Heart left ventricle (tissue), 13 donors: ENCODE results near the gene SHROOM3.

Source experiments
- CTCF ChIP-seq, 12 donors: fragments of 200-600 bp; sonication (generic) in 4 of 12; IDR thresholded peaks; one replicate each; pipeline versions ENCODE4 v1.5.0 to v1.8.0; 2018 to 2022; ENCODE audit warnings: antibody characterized with exemption in 12 of 12, mild to moderate bottlenecking in 5 of 12
- POLR2A ChIP-seq, 2 donors: fragments of 450-650 bp; IDR thresholded peaks; one replicate each; pipeline ENCODE4 v1.6.1; 2017; ENCODE audit warnings: antibody characterized with exemption in 2 of 2, mild to moderate bottlenecking in 2 of 2, moderate library complexity in 2 of 2
- donor health status: ischemic (EF 13 %, LVEDD 7.1; RV severe dilation, severe dysfunction).
- donor health status: DM: no; HTN: yes; CAD: no.
- donor health status: DM: no; HTN: no; CAD: no.
- donor health status: ischemic (EF 25% LVEDD 6.9; RV normal size, moderate dysfunction).
- donor health status: ischemic (EF 25% LVEDD 5.7; RV mildly dilated, moderate dysfunction).
- donor health status: ischemic (EF 35%, LVEDD 5.7; RV mildly dilated, moderate dysfunction).
- donor health status: nonischemic (EF 11% LVEDD 7.7; RV severe dilation, severe dysfunction).
- donor health status: DM: yes; HTN: yes; CAD: no.
- donor health status: PGD.
- donor health status: ischemic (EF 29% LVEDD 5.4; RV normal size, mild dysfunction).
- donor health status: nonischemic (EF 23%, LVEDD 6.1; RV moderate dilation, normal function).

- TF ChIP-seq CTCF (IDR thresholded peaks at IDR 0.05) (no peak), POLR2A (IDR thresholded peaks at IDR 0.05) (no peak)
Observed at GRCh38 chr4:76722838-76723237, 287.8 kb downstream of the SHROOM3 start.
